GM12892 (cell line): ENCODE results near the gene TMEM165.

Experiments
- POLR2A ChIP-seq: IDR thresholded peaks from 2 replicates; pipeline ENCODE4 v1.6.1; 2011; ENCODE audit warnings: low read depth, low read length, control low read depth
- POLR2AphosphoS5 ChIP-seq: IDR thresholded peaks from 2 replicates; pipeline ENCODE4 v1.6.1; 2011; ENCODE audit warnings: low read depth, low read length, control low read depth

DNA sequence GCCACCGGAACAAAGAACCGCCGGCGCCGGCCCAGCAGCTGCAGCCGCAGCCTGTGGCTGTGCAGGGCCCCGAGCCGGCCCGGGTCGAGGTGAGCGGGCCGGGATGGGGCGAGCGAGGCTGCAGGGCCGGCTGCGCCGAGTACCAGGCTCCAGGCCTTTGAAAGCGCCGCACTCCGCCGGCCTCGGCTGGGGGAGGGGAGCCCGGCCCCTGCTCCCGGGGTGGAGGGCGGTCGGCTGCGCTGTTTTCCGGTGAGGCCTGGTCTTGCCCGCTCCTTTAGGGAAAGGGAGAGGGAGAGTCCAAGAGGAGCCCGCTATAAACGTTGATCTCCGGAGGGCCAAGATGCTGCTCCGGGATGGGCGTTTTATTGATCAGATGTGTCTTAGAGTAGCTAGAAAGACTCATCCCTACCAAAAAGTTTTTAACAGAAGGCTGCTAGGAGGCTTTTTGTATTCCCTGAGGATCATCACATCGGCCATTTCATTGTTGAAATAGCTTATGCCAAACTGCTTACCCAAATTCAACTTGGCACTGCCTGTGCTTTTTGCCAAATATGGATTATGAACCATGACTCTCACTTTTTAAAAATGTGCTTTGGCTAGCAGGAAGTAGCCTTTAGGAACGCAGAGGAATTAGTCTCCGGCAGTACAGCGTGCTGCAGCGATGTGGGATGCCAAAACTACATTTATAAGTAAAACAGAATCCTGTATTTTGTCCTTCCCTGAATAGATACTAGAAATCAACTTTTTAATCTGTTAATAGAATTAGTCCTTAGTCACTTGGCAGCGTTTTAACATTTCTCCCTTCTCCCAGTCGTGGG lies 760 bp downstream of the TMEM165 start:
- no peak for TF ChIP-seq POLR2A
- no peak for TF ChIP-seq POLR2AphosphoS5
